ENCODE data around the gene PATJ. TPM values are rescaled to one million over a fixed set of nuclear protein-coding genes. Genes with fewer than 3 reads are reported as not detected.

The PATJ gene
- total RNA-seq, 2 donors from 2014 or later: 42.7 to 67.5 TPM

DNA sequence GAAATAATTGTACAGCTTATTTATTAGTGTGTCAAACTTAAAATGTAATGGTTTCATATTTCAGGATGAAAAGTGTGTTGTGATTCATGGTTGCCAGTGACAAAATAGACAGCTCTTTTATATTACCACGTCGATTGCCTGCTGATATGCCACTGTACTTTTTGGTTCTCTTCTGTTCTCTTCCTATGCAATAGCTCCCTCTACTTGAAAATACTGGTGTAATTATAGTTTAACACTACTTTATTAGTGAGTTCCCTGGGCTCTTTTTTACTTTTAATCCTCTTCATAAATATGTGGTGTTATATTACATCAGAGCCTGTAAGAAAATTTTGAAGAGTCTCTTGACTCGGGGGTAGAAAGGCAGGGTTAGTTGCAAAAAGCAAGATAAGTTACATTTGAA is 111.3 kb downstream of the PATJ start:
- 10% methylated on average over 3 of the region's 3 CpGs for WGBS
- intact Hi-C loops (cut with DNase I): loop anchor here (2.0 to 10.0 kb wide), 7 partner anchors 211 to 1879 kb away; no protein-coding TSS in a partner anchor
- Histone ChIP-seq H3K4me1 (replicated peaks) (no peaks in the 10 kb centered on the region), H3K36me3 (no peaks in the 10 kb centered on the region), H3K4me3 (no peak overlapping the region), H3K27ac (no peak overlapping the region), H3K27me3 (replicated peaks; ENCODE audit: insufficient read depth) (no peaks in the 10 kb centered on the region), H3K9me3 (no peaks in the 10 kb centered on the region)
- no peak for TF ChIP-seq POLR2AphosphoS5 (IDR thresholded peaks at IDR 0.05)
- no peak for TF ChIP-seq POLR2A (IDR thresholded peaks at IDR 0.05)
- peak in 3 of 4 experiments; percentile 11 to 44 (median 24) for TF ChIP-seq CTCF (IDR thresholded peaks at IDR 0.05)
- DNase-seq (ENCODE audit: low spot score): no peak

GRCh38 chr1:61864489-61864888 is 122.2 kb downstream of the PATJ start:
- 83% methylated on average over 7 of the region's 7 CpGs for WGBS
- Histone ChIP-seq H3K4me1 (replicated peaks) (no peaks in the 10 kb centered on the region), H3K4me3 (no peak overlapping the region), H3K9me3 (no peaks in the 10 kb centered on the region), H3K27me3 (replicated peaks; ENCODE audit: insufficient read depth) (no peaks in the 10 kb centered on the region), H3K36me3 (no peaks in the 10 kb centered on the region), H3K27ac (no peak overlapping the region)
- intact Hi-C loops (cut with DNase I): no loop called here
- no peak for TF ChIP-seq POLR2A (IDR thresholded peaks at IDR 0.05)
- TF ChIP-seq POLR2AphosphoS5 (IDR thresholded peaks at IDR 0.05): no peak
- TF ChIP-seq CTCF (IDR thresholded peaks at IDR 0.05): no peak
- DNase-seq (ENCODE audit: low spot score): no peak

- 63% methylated on average over 4 of the region's 4 CpGs for WGBS
- H3K36me3 ChIP-seq: no peaks in the 10 kb centered on the region
- no peak for TF ChIP-seq CTCF (IDR thresholded peaks at IDR 0.05)
- TF ChIP-seq POLR2A (IDR thresholded peaks at IDR 0.05): no peak
- no peak for TF ChIP-seq POLR2AphosphoS5 (IDR thresholded peaks at IDR 0.05)
Measured at GRCh38 chr1:61865646-61866220, 123.5 kb downstream of the PATJ start.

DNA sequence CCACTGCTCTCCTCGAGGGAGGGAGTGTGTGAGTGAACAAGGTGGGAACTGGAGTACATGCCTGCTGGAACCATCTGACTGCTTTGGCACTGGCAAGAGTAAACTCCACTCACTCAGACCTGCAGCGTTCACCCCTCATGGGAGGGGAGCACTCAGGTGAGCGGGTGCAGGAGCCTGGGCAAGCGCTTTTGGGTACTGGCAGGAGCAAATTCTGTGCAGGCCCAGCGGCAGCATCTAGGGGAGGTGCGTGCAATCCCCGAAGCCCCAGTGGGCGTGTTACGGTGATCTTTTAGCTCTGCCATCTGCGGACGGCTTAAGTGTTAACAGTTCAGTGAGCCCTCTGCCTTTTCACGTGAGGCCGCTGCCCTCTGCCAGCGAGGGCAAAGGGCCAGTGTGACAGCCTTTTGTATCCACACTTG is 127.4 kb downstream of the PATJ start:
- TF ChIP-seq POLR2AphosphoS5 (IDR thresholded peaks at IDR 0.05) (no peak), CTCF (IDR thresholded peaks at IDR 0.05) (no peak), POLR2A (IDR thresholded peaks at IDR 0.05) (no peak)

More at GRCh38 chr1:61865646-61866220, 123.5 kb downstream of the PATJ start:
- DNase-seq (ENCODE audit: low spot score): no peak
- no peaks in the 10 kb centered on the region for H3K9me3 ChIP-seq
- no peak overlapping the region for H3K4me3 ChIP-seq
- intact Hi-C loops (cut with DNase I): no loop called here
- H3K27ac ChIP-seq: no peak overlapping the region
- H3K27me3 ChIP-seq (replicated peaks; ENCODE audit: insufficient read depth): no peaks in the 10 kb centered on the region
- no peaks in the 10 kb centered on the region for H3K4me1 ChIP-seq (replicated peaks)

GRCh38 chr1:61872206-61872605 is 129.9 kb downstream of the PATJ start:
- intact Hi-C loops (cut with DNase I): no loop called here
- TF ChIP-seq POLR2A (IDR thresholded peaks at IDR 0.05) (no peak), CTCF (IDR thresholded peaks at IDR 0.05) (no peak), POLR2AphosphoS5 (IDR thresholded peaks at IDR 0.05) (no peak)
- DNase-seq (ENCODE audit: low spot score): no peak
- H3K9me3 ChIP-seq: no peaks in the 10 kb centered on the region
- WGBS: 90% methylated on average over 3 of the region's 3 CpGs
- no peak overlapping the region for H3K27ac ChIP-seq
- no peaks in the 10 kb centered on the region for H3K36me3 ChIP-seq
- H3K4me3 ChIP-seq: no peak overlapping the region
- no peaks in the 10 kb centered on the region for H3K4me1 ChIP-seq (replicated peaks)
- no peaks in the 10 kb centered on the region for H3K27me3 ChIP-seq (replicated peaks; ENCODE audit: insufficient read depth)

More for the DNA sequence above, 127.4 kb downstream of the PATJ start:
- 87% methylated on average over 11 of the region's 14 CpGs for WGBS
- DNase-seq (ENCODE audit: low spot score): no peak
- Histone ChIP-seq H3K36me3 (no peaks in the 10 kb centered on the region), H3K27ac (no peak overlapping the region), H3K9me3 (no peaks in the 10 kb centered on the region), H3K4me3 (no peak overlapping the region), H3K4me1 (replicated peaks) (no peaks in the 10 kb centered on the region), H3K27me3 (replicated peaks; ENCODE audit: insufficient read depth) (no peaks in the 10 kb centered on the region)
- intact Hi-C loops (cut with DNase I): no loop called here
